GM21360 (cell line): ENCODE measurements around the gene KHDRBS1.
"Not testable (repeated sequence)": the region's sequence is repeated elsewhere in the genome, so short reads cannot be mapped to it uniquely, and the experiment has no call there.

Experiments used
- ATAC-seq: cut with Tn5 transposase; IDR thresholded peaks from one replicate; pipeline ENCODE4 v1.9.1; 2021; ENCODE audit warnings: mild to moderate bottlenecking, moderate library complexity; ENCODE audit not compliant: unreplicated experiment

Gene KHDRBS1

GRCh38 chr1:32060914-32061313 is 47.2 kb downstream of the KHDRBS1 start:
- ATAC-seq: no peak

GRCh38 chr1:32062867-32063230 is 49.2 kb downstream of the KHDRBS1 start:
- ATAC-seq: no peak

GRCh38 chr1:32063261-32063681 is 49.6 kb downstream of the KHDRBS1 start:
- no peak for ATAC-seq

GRCh38 chr1:32065613-32066488 is 52.2 kb downstream of the KHDRBS1 start:
- not testable (repeated sequence) for ATAC-seq

- ATAC-seq: no peak
These were observed 52.8 kb downstream of the KHDRBS1 start for GRCh38 chr1:32066489-32066873.

GRCh38 chr1:32068957-32069588 is 55.4 kb downstream of the KHDRBS1 start:
- no peak for ATAC-seq

- no peak for ATAC-seq
These were observed 58.3 kb downstream of the KHDRBS1 start for GRCh38 chr1:32071758-32072621.

GRCh38 chr1:32072622-32073298 is 59.1 kb downstream of the KHDRBS1 start, which contains the start of gene TMEM39B:
Gene TMEM39B, plus strand, starts transcription at chr1:32072939. Its CDS starts 109 bp downstream, at chr1:32073048.
- ATAC-seq: peak; percentile 83

GRCh38 chr1:32073299-32074229 is 59.9 kb downstream of the KHDRBS1 start:
- peak; percentile 8 for ATAC-seq

GRCh38 chr1:32074841-32075240 is 61.2 kb downstream of the KHDRBS1 start:
- no peak for ATAC-seq

- ATAC-seq: no peak
These were observed 63.8 kb downstream of the KHDRBS1 start for GRCh38 chr1:32077451-32077850.

GRCh38 chr1:32082022-32082421 is 68.4 kb downstream of the KHDRBS1 start:
- ATAC-seq: no peak

GRCh38 chr1:32086381-32086780 is 72.7 kb downstream of the KHDRBS1 start:
- ATAC-seq: not testable (repeated sequence)

- no peak for ATAC-seq
These were observed 77.5 kb downstream of the KHDRBS1 start for GRCh38 chr1:32091176-32091575.

- no peak for ATAC-seq
These were observed 77.9 kb downstream of the KHDRBS1 start for GRCh38 chr1:32091591-32091990.
